Measurements from ENCODE around the gene SLC12A8.

The SLC12A8 gene

GRCh38 chr3:125165189-125165947, 47.2 kb downstream of the SLC12A8 start:
- no peaks in the 10 kb centered on the region for H3K27me3 ChIP-seq (ENCODE audit: control insufficient read depth, insufficient read depth, low read length)
- H3K9me3 ChIP-seq (ENCODE audit: control insufficient read depth, insufficient read depth, low read length): no peaks in the 10 kb centered on the region
- H3K9ac ChIP-seq (ENCODE audit: low read depth, low read length): no peak overlapping the region
- no peak overlapping the region for H3K4me3 ChIP-seq (ENCODE audit: low read depth, low read length)
- H3K4me1 ChIP-seq (ENCODE audit: control insufficient read depth, insufficient read depth, low read length): no peaks in the 10 kb centered on the region
- no peak overlapping the region for H3K27ac ChIP-seq (ENCODE audit: low read depth, low read length)
- no peaks in the 10 kb centered on the region for H3K36me3 ChIP-seq (ENCODE audit: control insufficient read depth, insufficient read depth, low read length)

GRCh38 chr3:125163739-125164601, 48.6 kb downstream of the SLC12A8 start:
- no peak overlapping the region for H3K9ac ChIP-seq (ENCODE audit: low read depth, low read length)
- no peaks in the 10 kb centered on the region for H3K36me3 ChIP-seq (ENCODE audit: control insufficient read depth, insufficient read depth, low read length)
- no peak overlapping the region for H3K27ac ChIP-seq (ENCODE audit: low read depth, low read length)
- no peaks in the 10 kb centered on the region for H3K27me3 ChIP-seq (ENCODE audit: control insufficient read depth, insufficient read depth, low read length)
- no peaks in the 10 kb centered on the region for H3K9me3 ChIP-seq (ENCODE audit: control insufficient read depth, insufficient read depth, low read length)
- H3K4me3 ChIP-seq (ENCODE audit: low read depth, low read length): no peak overlapping the region
- no peaks in the 10 kb centered on the region for H3K4me1 ChIP-seq (ENCODE audit: control insufficient read depth, insufficient read depth, low read length)

GRCh38 chr3:125161607-125162219, 50.8 kb downstream of the SLC12A8 start:
- Histone ChIP-seq H3K4me3 (ENCODE audit: low read depth, low read length) (no peak overlapping the region), H3K9me3 (ENCODE audit: control insufficient read depth, insufficient read depth, low read length) (no peaks in the 10 kb centered on the region), H3K4me1 (ENCODE audit: control insufficient read depth, insufficient read depth, low read length) (no peaks in the 10 kb centered on the region; the same call in 1 of the 2 replicates), H3K27me3 (ENCODE audit: control insufficient read depth, insufficient read depth, low read length) (no peaks in the 10 kb centered on the region), H3K36me3 (ENCODE audit: control insufficient read depth, insufficient read depth, low read length) (no peaks in the 10 kb centered on the region), H3K27ac (ENCODE audit: low read depth, low read length) (no peak overlapping the region), H3K9ac (ENCODE audit: low read depth, low read length) (no peak overlapping the region)

- Histone ChIP-seq H3K9me3 (ENCODE audit: control insufficient read depth, insufficient read depth, low read length) (no peaks in the 10 kb centered on the region), H3K27me3 (ENCODE audit: control insufficient read depth, insufficient read depth, low read length) (no peaks in the 10 kb centered on the region), H3K4me1 (ENCODE audit: control insufficient read depth, insufficient read depth, low read length) (peaks cover 9% of the 10 kb centered on the region), H3K27ac (ENCODE audit: low read depth, low read length) (no peak overlapping the region), H3K9ac (ENCODE audit: low read depth, low read length) (no peak overlapping the region), H3K4me3 (ENCODE audit: low read depth, low read length) (no peak overlapping the region), H3K36me3 (ENCODE audit: control insufficient read depth, insufficient read depth, low read length) (no peaks in the 10 kb centered on the region)
These were observed 51.8 kb downstream of the SLC12A8 start for GRCh38 chr3:125160606-125161371.

GRCh38 chr3:125157183-125157582, 55.4 kb downstream of the SLC12A8 start:
- Histone ChIP-seq H3K36me3 (ENCODE audit: control insufficient read depth, insufficient read depth, low read length) (no peaks in the 10 kb centered on the region), H3K4me1 (ENCODE audit: control insufficient read depth, insufficient read depth, low read length) (peaks cover 23% of the 10 kb centered on the region), H3K27ac (ENCODE audit: low read depth, low read length) (no peak overlapping the region)

GRCh38 chr3:125156456-125156855, 56.1 kb downstream of the SLC12A8 start:
- H3K27ac ChIP-seq (ENCODE audit: low read depth, low read length): no peak overlapping the region
- no peaks in the 10 kb centered on the region for H3K36me3 ChIP-seq (ENCODE audit: control insufficient read depth, insufficient read depth, low read length)
- H3K4me1 ChIP-seq (ENCODE audit: control insufficient read depth, insufficient read depth, low read length): peaks cover 23% of the 10 kb centered on the region
- no peak overlapping the region for H3K9ac ChIP-seq (ENCODE audit: low read depth, low read length)
- H3K4me3 ChIP-seq (ENCODE audit: low read depth, low read length): no peak overlapping the region
- H3K9me3 ChIP-seq (ENCODE audit: control insufficient read depth, insufficient read depth, low read length): no peaks in the 10 kb centered on the region
- H3K27me3 ChIP-seq (ENCODE audit: control insufficient read depth, insufficient read depth, low read length): no peaks in the 10 kb centered on the region

More at GRCh38 chr3:125157183-125157582, 55.4 kb downstream of the SLC12A8 start:
- Histone ChIP-seq H3K9ac (ENCODE audit: low read depth, low read length) (no peak overlapping the region), H3K4me3 (ENCODE audit: low read depth, low read length) (no peak overlapping the region), H3K27me3 (ENCODE audit: control insufficient read depth, insufficient read depth, low read length) (no peaks in the 10 kb centered on the region), H3K9me3 (ENCODE audit: control insufficient read depth, insufficient read depth, low read length) (no peaks in the 10 kb centered on the region)

GRCh38 chr3:125154800-125155269, 57.7 kb downstream of the SLC12A8 start:
- Histone ChIP-seq H3K36me3 (ENCODE audit: control insufficient read depth, insufficient read depth, low read length) (no peaks in the 10 kb centered on the region), H3K27me3 (ENCODE audit: control insufficient read depth, insufficient read depth, low read length) (no peaks in the 10 kb centered on the region), H3K9ac (ENCODE audit: low read depth, low read length) (no peak overlapping the region), H3K4me1 (ENCODE audit: control insufficient read depth, insufficient read depth, low read length) (peaks cover 23% of the 10 kb centered on the region), H3K4me3 (ENCODE audit: low read depth, low read length) (no peak overlapping the region), H3K9me3 (ENCODE audit: control insufficient read depth, insufficient read depth, low read length) (no peaks in the 10 kb centered on the region), H3K27ac (ENCODE audit: low read depth, low read length) (peak overlapping the region; percentile 46)

- Histone ChIP-seq H3K27ac (ENCODE audit: low read depth, low read length) (no peak overlapping the region), H3K4me3 (ENCODE audit: low read depth, low read length) (no peak overlapping the region)
These were observed 58.4 kb downstream of the SLC12A8 start for GRCh38 chr3:125154110-125154509.

GRCh38 chr3:125152951-125153350, 59.6 kb downstream of the SLC12A8 start:
- no peaks in the 10 kb centered on the region for H3K9me3 ChIP-seq (ENCODE audit: control insufficient read depth, insufficient read depth, low read length)
- H3K4me1 ChIP-seq (ENCODE audit: control insufficient read depth, insufficient read depth, low read length): peaks cover 27% of the 10 kb centered on the region
- no peak overlapping the region for H3K27ac ChIP-seq (ENCODE audit: low read depth, low read length)

More at GRCh38 chr3:125154110-125154509, 58.4 kb downstream of the SLC12A8 start:
- no peaks in the 10 kb centered on the region for H3K9me3 ChIP-seq (ENCODE audit: control insufficient read depth, insufficient read depth, low read length)
- H3K27me3 ChIP-seq (ENCODE audit: control insufficient read depth, insufficient read depth, low read length): no peaks in the 10 kb centered on the region
- no peak overlapping the region for H3K9ac ChIP-seq (ENCODE audit: low read depth, low read length)
- H3K4me1 ChIP-seq (ENCODE audit: control insufficient read depth, insufficient read depth, low read length): peaks cover 23% of the 10 kb centered on the region
- H3K36me3 ChIP-seq (ENCODE audit: control insufficient read depth, insufficient read depth, low read length): no peaks in the 10 kb centered on the region

GRCh38 chr3:125151916-125152315, 60.6 kb downstream of the SLC12A8 start:
- peaks cover 27% of the 10 kb centered on the region for H3K4me1 ChIP-seq (ENCODE audit: control insufficient read depth, insufficient read depth, low read length)
- H3K9ac ChIP-seq (ENCODE audit: low read depth, low read length): no peak overlapping the region
- no peaks in the 10 kb centered on the region for H3K9me3 ChIP-seq (ENCODE audit: control insufficient read depth, insufficient read depth, low read length)
- no peak overlapping the region for H3K27ac ChIP-seq (ENCODE audit: low read depth, low read length)
- no peaks in the 10 kb centered on the region for H3K36me3 ChIP-seq (ENCODE audit: control insufficient read depth, insufficient read depth, low read length)
- H3K4me3 ChIP-seq (ENCODE audit: low read depth, low read length): no peak overlapping the region
- H3K27me3 ChIP-seq (ENCODE audit: control insufficient read depth, insufficient read depth, low read length): no peaks in the 10 kb centered on the region

More at GRCh38 chr3:125152951-125153350, 59.6 kb downstream of the SLC12A8 start:
- H3K9ac ChIP-seq (ENCODE audit: low read depth, low read length): no peak overlapping the region
- no peak overlapping the region for H3K4me3 ChIP-seq (ENCODE audit: low read depth, low read length)
- H3K27me3 ChIP-seq (ENCODE audit: control insufficient read depth, insufficient read depth, low read length): no peaks in the 10 kb centered on the region
- no peaks in the 10 kb centered on the region for H3K36me3 ChIP-seq (ENCODE audit: control insufficient read depth, insufficient read depth, low read length)

Data from HUES48 (cell line).